ENCODE measurements around the gene SPINT1.

- TF ChIP-seq FOXM1 (IDR thresholded peaks at IDR 0.05; ENCODE audit: borderline replicate concordance): no peak
- TF ChIP-seq PKNOX1 (IDR thresholded peaks at IDR 0.05): no peak
- no peak for TF ChIP-seq SUZ12 (IDR thresholded peaks at IDR 0.05)
- TF ChIP-seq BHLHE40 (IDR thresholded peaks at IDR 0.05; ENCODE audit: borderline replicate concordance): no peak
Measured at GRCh38 chr15:40854161-40854560, 10.3 kb downstream of the SPINT1 start.

All from HEK293T (cell line).